ENCODE results near the gene ZNF398. TPM values are rescaled to one million over a fixed set of nuclear protein-coding genes. Genes with fewer than 3 reads are reported as not detected.

ZNF398 gene
- total and polyA plus RNA-seq, 2 of the 13 experiments (the other 11 are each of a cell fraction or from before 2014, with no cell fraction given): 3.0 to 8.9 TPM

DNA sequence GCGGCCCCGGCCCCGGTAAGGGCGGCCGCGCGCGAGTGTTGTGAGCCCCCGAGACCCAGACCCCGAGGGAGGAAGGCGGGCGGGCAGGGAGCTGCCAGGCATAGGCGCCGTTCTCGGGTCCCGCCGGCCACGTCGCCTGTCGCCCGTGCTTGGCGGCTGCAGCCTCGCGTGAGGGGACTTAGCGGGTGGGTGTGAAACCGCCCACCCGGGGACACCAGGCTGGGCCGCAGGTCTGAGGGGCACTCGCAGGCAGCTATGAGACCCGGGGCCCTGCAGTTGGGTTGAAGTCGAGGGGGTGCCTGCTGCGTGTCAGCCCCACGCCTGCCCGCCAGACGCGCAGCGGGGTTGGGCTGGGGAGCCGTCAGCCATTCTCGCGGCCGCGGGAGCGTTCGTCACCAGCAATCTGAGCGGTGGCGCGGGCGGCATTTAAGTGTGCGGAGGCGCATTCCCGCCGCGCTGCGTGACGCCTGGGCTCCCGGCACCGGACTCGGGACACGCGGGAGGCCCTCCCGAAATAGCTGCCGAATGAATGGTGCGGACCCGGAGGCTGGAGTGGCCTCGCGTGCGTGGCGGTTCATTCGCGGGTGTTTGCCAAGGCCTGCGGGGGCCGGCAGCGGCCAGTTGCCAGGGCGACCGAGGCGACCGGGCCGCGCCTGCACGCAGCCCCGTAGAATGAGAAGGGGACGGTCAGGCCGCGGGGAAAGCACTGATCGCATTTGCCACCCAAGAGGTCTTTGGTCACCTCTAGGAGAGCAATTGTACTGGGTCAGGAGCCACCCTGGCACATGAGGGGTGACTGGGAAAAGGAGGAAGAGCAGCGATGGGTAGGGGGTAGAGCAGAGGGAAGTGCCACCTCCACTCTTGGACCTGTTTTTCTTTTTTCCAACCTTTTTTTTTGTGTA lies 750 bp downstream of the ZNF398 start (continued):
- TF ChIP-seq, protein P1, sequence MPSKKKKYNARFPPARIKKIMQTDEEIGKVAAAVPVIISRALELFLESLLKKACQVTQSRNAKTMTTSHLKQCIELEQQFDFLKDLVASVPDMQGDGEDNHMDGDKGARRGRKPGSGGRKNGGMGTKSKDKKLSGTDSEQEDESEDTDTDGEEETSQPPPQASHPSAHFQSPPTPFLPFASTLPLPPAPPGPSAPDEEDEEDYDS (CRISPR knock-in tag; IDR thresholded peaks at IDR 0.05): no peak
- TF ChIP-seq IKZF4 (CRISPR knock-in tag; IDR thresholded peaks at IDR 0.05; ENCODE audit: borderline replicate concordance, low read depth, not compliant biosample characterization): peak; percentile 8
- no peak for TF ChIP-seq PPARG (CRISPR knock-in tag; conservative IDR thresholded peaks at IDR 0.05)
- TF ChIP-seq ZNF780A (CRISPR knock-in tag; IDR thresholded peaks at IDR 0.05): no peak
- no peak for TF ChIP-seq TBL1XR1 (IDR thresholded peaks at IDR 0.05; ENCODE audit: borderline replicate concordance, low read length, partially characterized antibody)
- 0 out of 2 replicates have a peak, but pooled peaks have one; percentile 36 for TF ChIP-seq FOXC1 (CRISPR knock-in tag; IDR thresholded peaks at IDR 0.05; ENCODE audit: borderline replicate concordance)

GRCh38 chr7:149150981-149151380 lies 3.7 kb downstream of the ZNF398 start:
- FAIRE-seq (no peak), ATAC-seq (no peak), DNase-seq (ENCODE audit: low spot score) (no peak)
- H3K4me1 ChIP-seq (ENCODE audit: insufficient read depth, low read length): peaks cover 20% of the 10 kb centered on the region; the same call in 1 of the 2 replicates
- no TSS peak for BruUV-seq (replicated peaks)
- TF ChIP-seq, protein P2, sequence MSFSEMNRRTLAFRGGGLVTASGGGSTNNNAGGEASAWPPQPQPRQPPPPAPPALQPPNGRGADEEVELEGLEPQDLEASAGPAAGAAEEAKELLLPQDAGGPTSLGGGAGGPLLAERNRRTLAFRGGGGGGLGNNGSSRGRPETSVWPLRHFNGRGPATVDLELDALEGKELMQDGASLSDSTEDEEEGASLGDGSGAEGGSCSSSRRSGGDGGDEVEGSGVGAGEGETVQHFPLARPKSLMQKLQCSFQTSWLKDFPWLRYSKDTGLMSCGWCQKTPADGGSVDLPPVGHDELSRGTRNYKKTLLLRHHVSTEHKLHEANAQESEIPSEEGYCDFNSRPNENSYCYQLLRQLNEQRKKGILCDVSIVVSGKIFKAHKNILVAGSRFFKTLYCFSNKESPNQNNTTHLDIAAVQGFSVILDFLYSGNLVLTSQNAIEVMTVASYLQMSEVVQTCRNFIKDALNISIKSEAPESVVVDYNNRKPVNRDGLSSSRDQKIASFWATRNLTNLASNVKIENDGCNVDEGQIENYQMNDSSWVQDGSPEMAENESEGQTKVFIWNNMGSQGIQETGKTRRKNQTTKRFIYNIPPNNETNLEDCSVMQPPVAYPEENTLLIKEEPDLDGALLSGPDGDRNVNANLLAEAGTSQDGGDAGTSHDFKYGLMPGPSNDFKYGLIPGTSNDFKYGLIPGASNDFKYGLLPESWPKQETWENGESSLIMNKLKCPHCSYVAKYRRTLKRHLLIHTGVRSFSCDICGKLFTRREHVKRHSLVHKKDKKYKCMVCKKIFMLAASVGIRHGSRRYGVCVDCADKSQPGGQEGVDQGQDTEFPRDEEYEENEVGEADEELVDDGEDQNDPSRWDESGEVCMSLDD (CRISPR knock-in tag; IDR thresholded peaks at IDR 0.05; ENCODE audit: borderline replicate concordance): no peak
- TF ChIP-seq SETDB1 (CRISPR knock-in tag; IDR thresholded peaks at IDR 0.05; ENCODE audit: borderline replicate concordance): no peak
- no peak for TF ChIP-seq SSRP1 (CRISPR knock-in tag; IDR thresholded peaks at IDR 0.05)
- no peak for TF ChIP-seq KDM1A (CRISPR knock-in tag; IDR thresholded peaks at IDR 0.05)
- TF ChIP-seq ZNF562 (CRISPR knock-in tag; IDR thresholded peaks at IDR 0.05; ENCODE audit: borderline replicate concordance): no peak
- no peak for TF ChIP-seq ZBTB39 (CRISPR knock-in tag; IDR thresholded peaks at IDR 0.05)
- no peak overlapping the region for H3K4me2 ChIP-seq (ENCODE audit: low read depth, low read length)
- no peaks in the 10 kb centered on the region; a peak in 1 of 5 replicates for H3K27me3 ChIP-seq (ENCODE audit: control insufficient read depth in 1 of 2, insufficient read depth in 2 of 2, low read length in 2 of 2)
- POLR2A ChIA-PET: no interaction called here
- H3K36me3 ChIP-seq (replicated peaks in 1 of 2; ENCODE audit: control insufficient read depth in 1 of 2, insufficient read depth in 2 of 2, low read length in 2 of 2): peaks cover 5 to 14% of the 10 kb centered on the region in 2 experiments; a peak in 3 of 5 replicates
- intact Hi-C loops (cut with micrococcal nuclease; ENCODE audit: unreplicated experiment): no loop called here
- peaks cover 30% of the 10 kb centered on the region for H3K79me2 ChIP-seq (ENCODE audit: insufficient read depth, low read length)
- H3K4me3 ChIP-seq (replicated peaks in 1 of 3; ENCODE audit: insufficient read depth in 1 of 3, low read depth in 2 of 3, low read length in 3 of 3): no peak overlapping the region
- H4K20me1 ChIP-seq (ENCODE audit: insufficient read depth, low read length): no peaks in the 10 kb centered on the region
- WGBS (ENCODE audit: low lambda C conversion rate): 73% methylated on average over 4 of the region's 4 CpGs
- H3K9ac ChIP-seq (ENCODE audit: insufficient read depth, low read depth, low read length): no peak overlapping the region
- in situ Hi-C loops (cut with HindIII; ENCODE audit: extremely low pct_ligation_motif_present, low pct_unique_long_range_greater_than_20kb): no loop called here
- CTCF ChIA-PET (ENCODE audit: low intra/inter-chr PET ratio, low total read pairs): no interaction called here
- no peak overlapping the region for H2AFZ ChIP-seq (ENCODE audit: low read length)
- H3K9me3 ChIP-seq (ENCODE audit: low read length): no peaks in the 10 kb centered on the region
- no peak overlapping the region for H3K27ac ChIP-seq (ENCODE audit: extremely low read length, insufficient read depth, low read length)
